Ramos (cell line): ENCODE results near the gene CCDC57.
"Not testable (repeated sequence)": the region's sequence is repeated elsewhere in the genome, so short reads cannot be mapped to it uniquely, and the experiment has no call there.

Experiments used
- in situ Hi-C: fragments of 300-500 bp; cut with MboI; formaldehyde crosslinking; loops from one replicate; pipeline ENCODE4 v1.14.3; 2022; ENCODE audit warnings: low sequenced_read_pairs; ENCODE audit not compliant: unreplicated experiment

The CCDC57 gene, protein sequence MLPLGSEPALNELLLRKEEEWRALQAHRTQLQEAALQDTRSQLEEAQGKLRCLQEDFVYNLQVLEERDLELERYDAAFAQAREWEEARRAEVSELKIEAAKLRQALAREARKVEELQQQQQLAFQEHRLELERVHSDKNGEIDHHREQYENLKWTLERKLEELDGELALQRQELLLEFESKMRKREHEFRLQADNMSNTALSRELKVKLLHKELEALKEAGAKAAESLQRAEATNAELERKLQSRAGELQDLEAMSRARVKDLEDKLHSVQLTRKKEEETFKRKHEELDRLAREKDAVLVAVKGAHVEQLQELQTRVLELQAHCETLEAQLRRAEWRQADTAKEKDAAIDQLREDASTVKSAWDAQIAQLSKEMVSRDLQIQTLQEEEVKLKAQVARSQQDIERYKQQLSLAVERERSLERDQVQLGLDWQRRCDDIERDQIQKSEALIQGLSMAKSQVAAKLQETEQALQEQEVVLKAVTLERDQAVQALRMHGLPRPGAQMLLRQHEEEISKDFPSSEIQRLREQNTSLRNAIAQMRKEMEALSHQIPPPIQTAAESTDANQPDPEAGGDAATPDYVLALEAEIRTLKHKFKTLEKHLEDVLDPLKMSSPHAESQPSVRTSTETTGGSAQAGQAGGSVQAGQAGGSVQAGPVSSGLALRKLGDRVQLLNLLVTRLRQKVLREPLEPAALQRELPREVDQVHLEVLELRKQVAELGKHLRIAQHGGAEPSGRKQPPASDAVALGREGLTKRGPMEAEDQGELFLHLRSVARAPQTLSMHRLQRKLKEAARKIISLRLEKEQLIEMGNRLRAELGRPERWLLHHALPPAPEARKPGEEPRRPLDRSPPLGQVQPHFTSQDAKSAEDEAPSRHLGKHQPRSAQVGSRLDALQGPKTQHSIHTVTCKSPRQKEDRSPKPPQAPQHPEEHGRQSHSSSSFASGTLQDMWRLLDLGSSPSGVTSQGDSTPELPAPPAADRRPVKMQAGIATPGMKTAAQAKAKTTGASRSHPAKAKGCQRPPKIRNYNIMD

DNA sequence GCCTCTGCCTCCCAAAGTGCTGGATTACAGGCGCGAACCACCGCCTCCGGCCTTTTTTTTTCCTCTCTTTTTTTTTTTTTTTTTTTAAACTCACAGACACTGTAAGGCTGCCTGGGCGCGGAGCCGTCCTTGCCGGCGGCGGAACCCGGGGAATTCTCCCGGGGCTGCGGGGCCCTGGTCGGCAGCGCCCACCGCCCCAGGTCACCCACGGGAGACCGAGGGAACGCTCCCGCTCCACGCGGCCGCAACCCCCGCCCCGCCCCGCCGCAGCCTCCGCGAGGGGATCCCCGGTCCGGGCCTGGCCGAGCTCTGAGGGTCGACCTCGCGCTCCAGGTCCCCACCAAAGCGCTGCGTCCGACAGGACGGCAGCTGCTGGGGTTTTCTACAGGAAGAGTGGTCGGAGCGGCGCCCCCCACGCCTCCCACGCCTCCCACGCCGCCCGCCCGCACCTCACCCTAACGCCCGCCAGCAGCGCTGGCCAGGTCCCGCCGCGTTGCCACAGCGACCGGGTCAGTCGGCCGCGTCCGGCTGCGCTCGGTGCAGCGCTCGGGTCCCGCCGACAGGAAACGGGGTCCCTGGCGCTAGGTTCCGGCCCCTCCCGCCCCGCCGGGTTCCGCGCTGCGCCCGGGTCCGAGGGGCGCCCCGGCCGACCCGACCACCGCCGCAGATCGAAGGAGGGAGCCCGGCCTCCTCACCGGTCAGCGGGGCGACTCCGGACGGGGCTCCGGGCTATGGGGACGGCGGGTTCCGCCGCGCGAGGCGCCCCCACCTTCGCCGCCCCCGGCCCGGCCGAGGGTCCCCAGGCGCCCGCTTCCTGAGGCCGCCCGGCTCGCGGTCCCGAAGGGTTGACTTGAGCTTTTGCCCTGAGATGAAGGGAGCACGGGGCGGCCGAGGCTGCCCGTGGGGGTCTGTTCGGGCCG lies at the start of gene CCDC57:
CCDC57 (minus strand) TSS at position 512 of the 920 bp plus-strand sequence. CDS start 10,898 bp downstream, outside the sequence.
- in situ Hi-C loops, result no loop called here

DNA sequence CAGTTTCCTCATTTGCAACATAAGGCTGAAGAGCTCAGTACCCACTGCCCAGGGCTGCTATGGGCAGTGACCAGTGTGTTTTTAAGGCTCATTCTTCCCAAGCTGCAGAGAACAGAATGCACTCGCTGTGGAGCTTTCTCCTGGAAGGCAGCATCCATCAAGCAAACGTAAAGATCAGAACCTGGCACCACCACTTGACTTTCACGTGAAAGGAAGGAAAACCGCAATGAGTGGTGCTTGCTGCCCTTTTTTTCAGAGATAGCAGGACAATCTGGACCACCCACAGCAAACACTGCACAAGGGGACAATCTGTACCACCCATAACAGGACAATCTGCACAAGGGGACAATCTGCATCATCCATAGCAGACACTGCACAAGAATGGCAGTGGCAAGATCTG lies 49.7 kb upstream of the CCDC57 start:
- in situ Hi-C loops, result no loop called here

DNA sequence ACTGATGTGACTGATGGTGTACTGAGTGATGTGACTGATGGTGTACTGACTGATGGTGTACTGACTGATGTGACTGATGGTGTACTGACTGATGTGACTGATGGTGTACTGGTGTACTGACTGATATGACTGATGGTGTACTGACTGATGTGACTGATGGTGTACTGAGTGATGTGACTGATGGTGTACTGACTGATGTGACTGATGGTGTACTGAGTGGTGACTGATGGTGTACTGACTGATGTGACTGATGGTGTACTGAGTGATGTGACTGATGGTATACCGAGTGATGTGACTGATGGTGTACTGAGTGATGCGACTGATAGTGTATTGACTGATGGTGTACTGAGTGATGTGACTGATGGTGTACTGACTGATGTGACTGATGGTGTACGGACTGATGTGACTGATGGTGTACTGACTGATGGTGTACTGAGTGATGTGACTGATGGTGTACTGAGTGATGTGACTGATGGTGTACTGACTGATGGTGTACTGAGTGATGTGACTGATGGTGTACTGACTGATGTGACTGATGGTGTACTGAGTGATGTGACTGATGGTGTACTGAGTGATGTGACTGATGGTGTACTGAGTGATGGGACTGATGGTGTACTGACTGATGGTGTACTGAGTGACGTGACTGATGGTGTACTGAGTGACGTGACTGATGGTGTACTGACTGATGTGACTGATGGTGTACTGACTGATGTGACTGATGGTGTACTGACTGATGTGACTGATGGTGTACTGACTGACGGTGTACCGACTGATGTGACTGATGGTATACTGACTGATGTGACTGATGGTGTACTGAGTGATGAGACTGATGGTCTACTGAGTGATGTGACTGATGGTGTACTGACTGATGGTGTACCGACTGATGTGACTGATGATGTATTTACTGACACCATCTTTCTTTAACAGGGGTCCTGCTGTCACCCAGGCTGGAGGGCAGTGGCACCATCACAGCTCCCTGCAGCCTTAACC lies 47.6 kb upstream of the CCDC57 start:
- in situ Hi-C loops, result not testable (repeated sequence)

DNA sequence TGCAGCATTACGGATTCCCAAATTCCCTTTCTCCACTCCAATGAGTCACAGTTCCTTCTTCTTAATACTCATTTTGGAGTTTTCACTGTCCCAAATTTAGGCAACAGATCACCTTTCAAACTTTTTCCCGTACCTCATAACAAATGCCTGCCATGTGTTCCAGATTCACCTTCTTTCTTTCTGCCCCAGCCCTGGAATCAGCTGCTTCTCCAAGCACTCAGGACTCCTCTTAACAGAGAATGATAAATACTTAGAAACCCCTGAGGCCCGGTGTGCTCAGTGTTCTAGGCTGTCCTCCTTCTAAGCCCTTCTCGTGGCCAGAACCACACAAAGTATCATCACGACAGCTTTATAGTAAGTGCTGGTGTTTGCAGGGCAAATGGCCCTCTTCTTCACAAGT lies 45.9 kb upstream of the CCDC57 start:
- in situ Hi-C loops, result no loop called here

DNA sequence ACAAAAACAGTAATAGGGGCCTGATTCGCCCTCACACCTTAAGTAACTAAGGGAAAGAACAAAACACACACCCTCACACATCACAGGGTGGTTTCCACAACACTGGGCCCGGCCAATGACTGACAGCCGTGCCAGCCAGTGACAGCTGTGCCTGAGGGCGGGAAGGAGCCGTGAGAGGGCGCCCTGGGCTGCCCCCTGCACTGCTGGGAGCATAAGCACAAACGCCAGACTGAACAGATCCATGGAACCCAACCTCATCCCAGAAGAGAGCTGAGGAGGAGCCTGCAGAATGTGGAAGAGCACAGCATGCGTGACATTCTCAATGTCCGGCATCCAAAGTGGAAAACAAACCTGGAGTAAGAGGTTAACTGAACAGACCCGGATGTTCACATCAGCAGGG lies 44.8 kb upstream of the CCDC57 start:
- in situ Hi-C loops, result no loop called here

DNA sequence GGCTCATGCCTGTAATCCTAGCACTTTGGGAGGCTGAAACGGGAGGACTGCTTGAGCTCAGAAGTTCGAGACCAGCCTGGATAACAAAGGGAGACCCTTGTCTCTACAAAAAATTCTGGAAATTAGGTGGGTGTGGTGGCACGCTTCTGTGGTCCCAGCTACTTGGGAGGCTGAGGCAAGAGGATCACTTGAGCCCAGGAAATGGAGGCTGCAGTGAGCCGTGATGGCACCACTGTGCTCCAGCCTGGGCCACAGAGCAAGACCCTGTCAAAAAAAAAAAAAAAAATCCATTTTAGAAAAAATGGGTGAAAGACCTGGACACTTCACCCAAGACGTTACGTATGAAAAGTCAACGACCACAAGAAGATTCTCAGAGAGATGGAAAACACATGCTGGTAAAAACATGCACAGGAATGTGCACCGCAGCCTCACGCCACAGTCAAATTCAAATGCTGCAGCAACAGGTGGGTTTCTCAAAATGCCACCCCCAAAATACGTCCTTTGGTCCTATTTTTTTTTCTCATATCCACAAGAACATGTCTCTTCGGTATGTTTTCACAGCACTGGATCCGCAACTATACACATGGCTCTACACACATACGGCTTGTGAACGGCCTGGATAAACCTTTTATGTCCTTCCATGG lies 43.7 kb upstream of the CCDC57 start:
- in situ Hi-C loops, result no loop called here

DNA sequence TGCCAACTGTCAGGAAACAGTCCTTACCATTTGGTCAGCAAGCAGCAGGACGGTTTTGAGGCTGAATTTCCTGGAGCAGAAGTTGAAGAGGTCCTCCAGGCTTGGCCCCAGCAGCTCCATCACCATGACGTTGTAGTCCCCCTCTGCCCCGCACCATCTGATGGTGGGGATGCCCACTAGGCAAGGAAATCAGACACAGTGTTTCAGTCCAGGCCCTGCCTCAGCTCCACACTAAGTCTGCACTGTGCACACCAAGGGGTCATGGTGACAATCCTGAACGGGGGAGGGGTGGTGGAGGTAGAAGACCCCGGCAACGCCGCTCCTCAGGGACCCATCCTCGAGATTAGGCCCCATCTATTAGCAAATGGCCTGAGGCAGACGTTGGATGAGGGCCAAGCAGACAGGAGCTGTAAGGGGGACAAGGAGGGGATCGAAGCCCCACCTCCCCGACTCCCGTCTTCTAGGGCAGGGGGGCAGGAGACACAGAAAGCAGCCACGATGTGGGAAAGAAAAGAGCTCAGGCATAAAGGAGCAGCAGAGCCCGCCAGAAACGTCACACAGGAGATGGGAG lies 42.8 kb upstream of the CCDC57 start:
- in situ Hi-C loops, result no loop called here

DNA sequence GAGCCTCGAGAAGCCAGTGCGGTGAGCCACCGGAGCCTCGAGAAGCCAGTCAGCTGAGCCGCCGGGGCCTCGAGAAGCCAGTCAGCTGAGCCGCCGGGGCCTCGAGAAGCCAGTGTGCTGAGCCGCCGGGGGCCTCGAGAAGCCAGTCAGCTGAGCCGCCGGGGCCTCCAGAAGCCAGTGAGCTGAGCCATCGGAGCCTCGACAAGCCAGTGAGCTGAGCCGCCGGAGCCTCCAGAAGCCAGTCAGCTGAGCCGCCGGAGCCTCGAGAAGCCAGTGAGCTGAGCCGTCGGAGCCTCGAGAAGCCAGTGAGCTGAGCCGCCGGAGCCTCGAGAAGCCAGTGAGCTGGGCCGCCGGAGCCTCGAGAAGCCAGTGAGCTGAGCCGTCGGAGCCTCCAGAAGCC lies 42.1 kb upstream of the CCDC57 start:
- in situ Hi-C loops, result not testable (repeated sequence)

DNA sequence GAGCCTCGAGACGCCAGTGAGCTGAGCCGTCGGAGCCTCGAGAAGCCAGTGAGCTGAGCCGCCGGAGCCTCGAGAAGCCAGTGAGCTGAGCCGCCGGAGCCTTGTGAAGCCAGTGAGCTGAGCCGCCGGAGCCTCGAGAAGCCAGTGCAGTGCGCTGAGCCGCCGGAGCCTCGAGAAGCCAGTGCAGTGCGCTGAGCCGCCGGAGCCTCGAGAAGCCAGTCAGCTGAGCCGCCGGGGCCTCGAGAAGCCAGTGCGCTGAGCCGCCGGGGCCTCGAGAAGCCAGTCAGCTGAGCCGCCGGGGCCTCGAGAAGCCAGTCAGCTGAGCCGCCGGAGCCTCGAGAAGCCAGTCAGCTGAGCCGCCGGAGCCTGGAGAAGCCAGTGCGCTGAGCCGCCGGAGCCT lies 41.5 kb upstream of the CCDC57 start:
- in situ Hi-C loops, result not testable (repeated sequence)

DNA sequence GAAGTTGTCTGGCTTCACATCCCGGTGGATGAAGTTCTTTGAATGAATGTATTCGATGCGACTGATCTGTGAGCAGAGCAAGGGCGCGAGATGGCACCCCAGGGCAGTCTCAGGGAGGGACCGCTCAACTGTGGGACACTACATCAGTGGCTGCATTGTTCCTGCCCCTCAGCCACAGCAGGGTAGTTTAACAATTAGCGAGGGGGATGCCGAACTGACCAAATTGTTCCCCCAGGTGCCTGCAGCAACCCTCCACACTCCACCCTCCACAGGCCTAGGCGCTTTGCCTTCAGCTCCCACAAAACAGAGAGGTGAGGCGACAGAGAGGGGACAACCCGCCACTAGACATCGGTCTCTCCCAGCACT lies 40.5 kb upstream of the CCDC57 start:
- in situ Hi-C loops, result no loop called here

DNA sequence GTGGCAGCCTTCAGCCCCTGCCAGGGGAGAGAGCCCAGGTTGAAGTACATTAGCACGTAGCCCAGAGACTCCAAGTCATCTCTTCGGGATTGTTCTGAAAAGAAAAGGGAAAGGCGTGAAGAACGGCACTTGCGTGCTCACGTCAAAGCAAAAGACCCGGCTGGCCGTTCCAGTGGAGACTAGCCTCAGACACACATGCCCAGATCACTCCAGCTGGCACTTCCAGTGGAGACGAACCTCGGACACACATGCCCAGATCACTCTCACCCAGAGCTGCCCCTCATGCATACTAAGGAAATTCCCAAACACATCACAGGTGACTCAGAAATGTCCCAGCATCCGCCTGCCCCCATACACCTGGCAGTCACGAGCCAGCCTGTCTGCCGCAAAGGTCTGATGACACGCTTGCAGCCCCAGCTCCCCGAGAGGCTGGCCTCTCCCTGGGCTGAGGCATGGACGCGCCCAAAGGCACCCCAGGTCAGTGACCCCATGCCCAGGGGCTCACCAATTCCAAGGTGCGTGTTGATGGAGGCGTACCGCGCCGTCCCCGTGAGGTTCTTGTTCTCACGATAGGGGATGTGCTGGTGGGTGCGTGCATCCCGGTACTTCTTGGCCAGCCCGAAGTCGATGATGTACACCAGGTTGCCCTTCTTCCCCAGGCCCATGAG lies 40.0 kb upstream of the CCDC57 start:
- in situ Hi-C loops, result no loop called here

DNA sequence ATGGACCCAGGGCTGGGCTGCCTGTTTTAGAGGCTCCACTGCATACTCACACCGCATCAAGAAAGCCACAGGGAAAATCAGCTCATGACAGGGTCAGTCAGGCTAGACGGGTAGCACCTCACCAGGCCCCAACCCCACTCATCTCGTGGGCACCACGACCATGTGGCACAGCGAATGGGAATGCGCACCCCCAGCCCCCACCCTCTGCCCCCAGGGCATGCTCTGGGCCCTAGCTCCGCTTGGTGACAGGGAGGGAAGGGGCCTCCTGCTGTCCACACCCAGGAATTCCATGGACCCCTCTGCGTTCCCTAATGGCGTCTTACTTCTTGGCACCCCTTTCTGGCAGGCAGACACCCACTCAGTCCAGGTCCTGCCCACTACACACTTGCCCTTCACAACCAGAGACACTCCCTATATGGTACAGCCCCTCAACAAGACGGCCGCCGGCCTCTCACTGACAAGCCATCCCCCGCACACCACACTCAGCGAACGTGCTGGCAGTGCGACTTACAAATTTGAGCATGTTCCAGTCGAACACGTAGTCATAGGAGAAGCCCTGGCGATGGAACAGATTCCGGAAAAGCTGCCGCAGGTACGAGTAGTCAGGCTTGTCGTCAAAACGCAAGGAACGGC lies 38.3 kb upstream of the CCDC57 start:
- in situ Hi-C loops, result no loop called here

DNA sequence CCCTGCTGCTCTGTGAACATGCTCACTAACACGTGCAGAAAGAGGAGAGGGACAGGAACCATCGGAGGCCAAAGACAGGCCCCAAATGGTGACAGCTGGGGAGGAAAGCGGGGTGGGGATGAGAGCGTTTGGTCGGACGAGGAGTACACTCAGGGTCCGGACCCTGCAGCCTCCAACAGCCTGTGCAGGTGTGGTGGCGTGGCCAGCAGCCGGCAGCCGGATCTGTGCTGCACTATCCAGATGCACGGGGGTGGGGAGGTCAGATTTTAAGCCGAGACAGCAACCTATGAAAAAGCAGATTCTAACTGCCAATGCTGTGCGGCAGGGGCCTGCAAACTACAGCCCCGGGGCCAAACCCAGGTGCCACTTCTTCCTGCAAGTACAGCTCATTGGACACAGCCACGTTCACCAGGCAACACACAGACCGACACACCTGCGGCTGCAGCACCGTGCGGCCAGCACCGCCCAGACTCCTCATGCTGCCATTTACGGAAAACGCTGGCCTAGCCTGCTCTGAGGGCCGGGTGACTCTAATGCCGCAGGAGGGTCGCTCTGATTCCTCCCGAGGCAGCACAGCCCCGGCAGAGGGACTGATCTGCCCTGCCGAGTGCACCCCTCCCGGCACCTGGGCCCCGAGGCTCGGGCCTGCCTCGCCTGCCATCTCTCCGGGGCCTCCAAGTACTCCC lies 37.4 kb upstream of the CCDC57 start:
- in situ Hi-C loops, result no loop called here

DNA sequence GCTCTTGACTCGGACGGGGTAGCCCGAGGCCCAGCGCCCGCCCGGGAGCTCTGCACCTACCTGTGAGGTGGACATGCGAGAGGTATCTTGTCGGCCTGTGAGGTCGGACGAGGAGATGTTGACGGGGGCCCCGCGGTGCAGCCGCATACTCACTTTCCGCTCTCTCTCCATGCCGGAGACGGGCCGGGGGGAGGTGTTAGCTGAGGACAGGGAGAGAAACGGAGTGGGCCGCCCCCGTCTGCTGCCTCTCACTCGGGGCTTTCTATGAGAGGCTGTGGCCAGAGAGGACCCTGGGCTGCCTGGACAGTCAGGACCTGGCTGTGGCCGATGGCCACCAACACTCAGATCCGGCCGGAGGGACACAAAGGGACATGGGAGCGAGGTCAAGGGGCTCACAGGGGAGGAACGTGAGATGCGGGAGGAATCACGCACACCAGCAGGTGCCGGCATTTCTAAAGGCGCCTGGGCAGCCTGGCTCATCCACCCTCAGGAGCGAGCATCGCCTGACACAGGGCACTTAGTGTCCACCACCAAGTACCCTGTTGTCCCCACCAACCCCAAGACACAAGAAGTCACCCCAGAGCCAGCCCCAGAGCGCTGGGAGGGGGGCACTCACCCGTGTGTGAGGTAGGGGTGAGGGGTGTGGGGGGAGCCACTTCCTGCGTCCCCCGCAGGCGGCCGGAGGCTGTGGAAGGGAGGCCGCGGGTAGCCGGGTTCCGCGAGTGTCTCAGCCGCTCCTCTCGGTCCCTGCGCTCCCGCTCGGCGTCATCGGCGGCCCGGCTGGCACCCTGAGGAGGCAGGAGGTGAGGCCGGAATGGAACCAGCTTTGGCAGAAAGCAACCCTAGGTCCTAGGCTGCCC lies 36.4 kb upstream of the CCDC57 start:
- in situ Hi-C loops, result no loop called here

DNA sequence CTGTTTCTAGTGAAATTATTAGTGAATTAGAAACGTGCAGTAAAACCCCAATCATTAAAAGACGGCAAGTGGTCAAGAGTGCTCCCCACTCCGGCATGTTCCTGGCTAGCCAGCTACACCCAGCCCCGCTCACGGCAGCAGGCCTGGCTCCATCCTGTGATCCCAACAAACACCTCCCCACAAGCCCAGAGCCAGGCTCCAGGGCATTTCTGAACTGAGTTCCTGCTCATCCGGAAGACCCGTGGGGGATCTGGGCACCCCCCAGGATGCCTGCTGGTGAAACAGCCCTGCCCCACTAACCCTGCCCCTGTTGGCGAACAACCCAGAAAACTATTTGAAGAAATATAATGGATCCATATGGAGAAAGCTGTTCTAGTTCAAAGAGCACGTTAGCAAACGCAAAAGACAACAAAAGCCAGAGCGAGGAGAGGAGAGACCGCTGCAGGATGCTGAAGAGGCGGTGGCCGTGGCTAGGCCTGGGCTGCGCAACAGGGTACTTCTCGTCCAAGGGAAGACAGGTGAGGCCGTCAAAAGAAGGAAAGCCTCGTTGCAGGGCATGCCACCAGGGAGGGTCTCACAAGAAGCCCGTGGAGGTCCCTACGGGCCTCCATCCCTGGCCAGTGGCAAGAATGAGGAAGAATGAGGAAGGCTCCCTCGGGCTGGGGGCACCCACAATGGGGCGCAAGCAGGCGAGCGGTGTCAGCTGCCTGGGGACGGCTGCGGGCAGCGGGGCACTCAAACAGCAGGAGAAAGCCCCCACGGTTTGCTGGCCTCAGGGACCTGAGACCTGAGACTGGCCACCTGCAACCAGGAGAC lies 35.4 kb upstream of the CCDC57 start:
- in situ Hi-C loops, result no loop called here
